NCI-H2107 treated with DMSO at 0.1 percent for 48 hours (cell line): Measurements from ENCODE around the gene TUBB4A.
"Not testable (repeated sequence)": the region's sequence is repeated elsewhere in the genome, so short reads cannot be mapped to it uniquely, and the experiment has no call there.

Experiments used
- DNase-seq: peaks from one replicate; lab custom pipeline; 2025; ENCODE audit not compliant: unreplicated experiment; lab: John Stamatoyannopoulos, UW

Gene TUBB4A

GRCh38 chr19:6501740-6502648 is at the start of gene TUBB4A:
Gene TUBB4A (minus strand): TSS chr19:6502309. CDS start chr19:6502212, 97 bp downstream.
- no peak for DNase-seq

GRCh38 chr19:6551091-6551490 is 49.0 kb upstream of the TUBB4A start:
- DNase-seq = no peak

- DNase-seq = not testable (repeated sequence)
Observed at GRCh38 chr19:6550679-6551078, 48.6 kb upstream of the TUBB4A start.

DNA sequence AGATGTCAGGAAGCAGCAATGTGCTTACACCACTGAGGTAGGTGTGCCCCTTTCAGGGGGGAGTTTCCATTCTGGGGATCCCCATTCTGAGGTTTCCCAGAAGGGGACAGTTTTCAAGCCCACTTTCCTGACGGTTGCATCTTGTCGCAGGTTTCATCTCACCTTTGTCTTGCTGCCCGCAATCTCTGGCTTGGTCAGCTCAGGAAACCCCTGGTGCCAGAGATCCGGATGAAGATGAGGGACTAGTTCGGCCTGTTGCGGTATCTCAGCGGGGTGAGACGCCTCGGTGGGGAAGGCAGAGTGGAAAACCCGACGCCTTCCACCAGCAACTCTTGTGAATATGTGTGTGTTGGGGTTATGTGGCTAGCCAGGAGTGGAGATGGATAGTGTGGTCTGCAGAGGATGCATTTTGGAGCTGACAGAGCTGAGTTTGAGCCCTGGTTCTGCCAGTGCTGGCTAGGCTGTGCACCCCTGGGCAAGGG is 41.8 kb upstream of the TUBB4A start:
- DNase-seq = no peak

DNA sequence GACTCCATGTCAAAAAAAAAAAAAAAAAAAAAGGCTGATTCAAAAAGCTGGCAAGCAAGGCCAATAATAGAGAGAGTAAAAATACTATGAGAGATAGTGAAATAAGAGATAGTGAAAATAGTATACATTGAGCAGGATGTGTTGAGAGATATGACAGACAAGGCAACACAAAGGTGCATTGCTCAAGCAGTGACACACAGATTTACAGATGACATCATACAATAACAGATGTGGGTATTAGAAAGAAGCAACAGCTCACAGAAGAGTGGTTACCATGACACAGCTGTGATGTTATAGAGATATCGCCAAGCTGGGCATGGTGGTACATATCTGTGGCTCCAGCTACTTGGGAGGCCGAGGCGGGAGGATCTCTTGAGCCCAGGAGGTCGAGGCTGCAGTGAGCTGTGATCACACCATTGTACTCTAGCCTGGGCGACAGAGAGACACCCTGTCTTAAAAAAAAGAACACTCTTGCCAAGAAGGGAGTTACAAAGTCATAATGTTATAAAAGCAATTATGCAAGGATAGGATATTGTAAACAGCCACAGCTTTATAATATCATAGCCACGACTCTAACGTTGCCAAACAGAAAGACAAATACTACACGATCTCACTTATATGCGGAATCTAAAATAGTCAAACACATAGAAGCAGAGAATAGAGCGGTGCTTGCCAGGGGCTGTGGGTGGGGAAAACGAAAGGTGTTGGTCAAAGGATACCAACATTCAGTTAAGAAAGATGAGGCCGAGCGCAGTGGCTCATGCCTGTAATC is 39.0 kb upstream of the TUBB4A start:
- DNase-seq = no peak

GRCh38 chr19:6539514-6539913 is 37.4 kb upstream of the TUBB4A start:
- no peak for DNase-seq

DNA sequence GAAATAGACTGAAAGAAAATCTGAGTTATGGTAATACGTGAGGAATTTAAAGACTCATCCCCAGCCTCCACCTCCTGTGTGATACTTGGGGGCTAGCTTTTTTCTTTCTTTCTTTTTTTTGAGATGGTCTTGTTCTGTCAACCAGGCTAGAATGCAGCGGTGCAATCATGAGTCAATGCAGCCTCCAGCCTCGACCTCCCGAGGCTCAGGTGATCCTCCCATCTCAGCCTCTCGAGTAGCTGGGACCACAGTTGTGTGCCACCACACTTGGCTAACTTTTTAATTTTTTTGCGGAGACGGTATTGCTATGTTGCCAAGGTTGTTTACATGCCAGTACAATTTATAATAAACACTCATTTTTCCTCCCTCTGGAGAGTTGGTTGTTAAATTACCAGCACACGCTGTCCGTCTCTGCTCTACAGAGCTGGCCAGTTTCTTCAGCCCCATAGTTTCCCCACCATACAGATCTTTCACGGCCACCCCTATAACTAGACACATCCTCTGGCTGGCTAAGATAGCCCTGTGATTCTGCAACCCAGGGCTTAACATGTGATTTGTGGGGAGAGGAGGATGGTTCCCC is 33.5 kb upstream of the TUBB4A start:
- no peak for DNase-seq

DNA sequence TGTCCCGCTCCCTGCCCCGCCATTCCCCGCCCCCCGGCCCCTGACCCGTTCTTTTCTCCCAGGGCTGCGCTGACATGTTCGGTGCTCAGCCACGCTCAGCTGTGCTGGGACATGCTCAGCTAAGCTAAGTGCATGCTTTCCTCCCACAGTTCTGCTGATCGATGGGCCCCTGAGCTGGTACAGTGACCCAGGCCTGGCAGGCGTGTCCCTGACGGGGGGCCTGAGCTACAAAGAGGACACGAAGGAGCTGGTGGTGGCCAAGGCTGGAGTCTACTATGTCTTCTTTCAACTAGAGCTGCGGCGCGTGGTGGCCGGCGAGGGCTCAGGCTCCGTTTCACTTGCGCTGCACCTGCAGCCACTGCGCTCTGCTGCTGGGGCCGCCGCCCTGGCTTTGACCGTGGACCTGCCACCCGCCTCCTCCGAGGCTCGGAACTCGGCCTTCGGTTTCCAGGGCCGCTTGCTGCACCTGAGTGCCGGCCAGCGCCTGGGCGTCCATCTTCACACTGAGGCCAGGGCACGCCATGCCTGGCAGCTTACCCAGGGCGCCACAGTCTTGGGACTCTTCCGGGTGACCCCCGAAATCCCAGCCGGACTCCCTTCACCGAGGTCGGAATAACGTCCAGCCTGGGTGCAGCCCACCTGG is 32.5 kb upstream of the TUBB4A start:
- DNase-seq = no peak

DNA sequence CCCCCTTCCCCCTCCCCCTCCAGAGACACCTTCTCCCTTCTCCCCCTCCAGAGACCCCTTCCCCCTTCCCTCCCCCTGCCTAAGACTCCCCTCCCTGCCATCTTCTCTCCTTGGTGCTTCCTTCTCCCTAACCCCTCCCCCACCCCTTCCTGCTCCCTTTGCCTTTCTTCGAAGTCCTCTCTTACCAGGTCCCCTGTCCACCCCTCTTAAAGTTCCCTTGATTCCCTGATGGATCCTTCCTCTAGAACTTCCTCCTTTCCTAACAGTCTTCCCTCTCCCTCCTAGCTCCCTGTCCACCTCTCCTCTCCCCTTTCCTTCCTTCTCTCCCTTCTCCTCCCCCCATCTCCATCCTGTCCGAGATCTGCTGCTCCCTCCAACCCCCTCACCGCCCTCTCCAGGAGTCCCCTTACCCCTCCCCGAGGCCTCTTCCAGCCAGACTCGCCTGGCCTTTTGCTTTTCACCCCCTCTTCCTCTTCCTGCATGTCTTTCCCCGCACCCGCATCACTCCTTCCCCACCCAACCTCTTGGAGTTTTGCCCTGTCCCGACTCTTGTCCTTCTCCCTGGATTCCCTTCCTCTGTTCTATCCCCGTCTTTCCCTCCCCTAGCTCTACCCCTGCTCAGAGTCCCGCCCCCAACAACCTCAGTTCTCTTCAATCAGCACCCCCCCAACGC is 31.8 kb upstream of the TUBB4A start:
- no peak for DNase-seq

DNA sequence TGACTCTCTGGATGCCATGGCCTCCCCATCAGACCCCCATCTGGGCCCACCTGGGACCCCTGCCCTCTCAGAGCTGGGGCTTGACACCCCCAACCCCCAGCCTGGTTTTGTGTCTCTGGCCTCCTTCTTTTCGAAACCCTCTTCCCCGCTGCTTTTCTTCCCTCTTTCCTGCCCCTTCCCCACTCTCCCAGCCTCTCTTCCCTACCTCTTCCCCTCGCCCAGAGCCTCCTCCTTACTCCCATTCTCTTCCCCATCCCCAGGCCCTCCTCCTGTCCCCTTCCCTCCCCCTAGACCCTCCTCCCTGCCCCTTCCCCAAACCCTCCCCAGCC is 30.9 kb upstream of the TUBB4A start:
- no peak for DNase-seq

DNA sequence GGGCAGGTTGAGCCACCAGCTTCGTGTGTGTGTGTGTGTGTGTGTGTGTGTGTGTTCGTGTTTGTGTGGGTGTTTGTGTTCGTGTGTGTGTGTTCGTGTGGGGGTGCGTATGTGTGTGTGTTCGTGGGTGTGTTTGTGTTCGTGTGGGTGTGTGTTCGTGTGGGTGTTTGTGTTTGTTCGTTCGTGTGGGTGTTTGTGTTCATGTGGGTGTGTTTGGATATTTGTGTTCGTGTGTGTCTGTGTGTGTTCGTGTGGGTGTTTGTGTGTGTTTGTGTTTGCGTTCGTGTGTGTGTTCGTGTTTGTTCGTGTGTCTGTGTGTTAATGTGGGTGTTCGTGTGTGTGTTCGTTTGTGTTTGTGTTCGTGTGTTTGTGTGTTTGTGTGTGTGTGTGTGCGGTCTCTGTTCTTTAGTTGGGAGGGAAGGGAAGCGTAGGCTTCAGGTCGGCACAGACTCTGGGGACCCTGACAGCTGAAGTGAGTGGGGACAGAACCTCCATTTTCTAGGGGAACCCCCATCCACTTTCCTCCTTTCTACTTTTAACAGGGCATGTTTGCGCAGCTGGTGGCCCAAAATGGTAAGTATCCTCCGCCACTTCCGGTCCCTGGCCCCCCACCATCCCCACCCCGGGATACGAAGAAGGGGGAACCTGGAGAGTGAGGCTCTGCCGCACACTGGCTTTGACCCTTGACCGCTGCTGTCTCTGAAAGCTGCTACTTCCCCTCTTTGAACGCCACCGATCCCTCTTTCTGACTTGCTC is 30.3 kb upstream of the TUBB4A start:
- no peak for DNase-seq

GRCh38 chr19:6531956-6532243 is 29.8 kb upstream of the TUBB4A start:
- no peak for DNase-seq

DNA sequence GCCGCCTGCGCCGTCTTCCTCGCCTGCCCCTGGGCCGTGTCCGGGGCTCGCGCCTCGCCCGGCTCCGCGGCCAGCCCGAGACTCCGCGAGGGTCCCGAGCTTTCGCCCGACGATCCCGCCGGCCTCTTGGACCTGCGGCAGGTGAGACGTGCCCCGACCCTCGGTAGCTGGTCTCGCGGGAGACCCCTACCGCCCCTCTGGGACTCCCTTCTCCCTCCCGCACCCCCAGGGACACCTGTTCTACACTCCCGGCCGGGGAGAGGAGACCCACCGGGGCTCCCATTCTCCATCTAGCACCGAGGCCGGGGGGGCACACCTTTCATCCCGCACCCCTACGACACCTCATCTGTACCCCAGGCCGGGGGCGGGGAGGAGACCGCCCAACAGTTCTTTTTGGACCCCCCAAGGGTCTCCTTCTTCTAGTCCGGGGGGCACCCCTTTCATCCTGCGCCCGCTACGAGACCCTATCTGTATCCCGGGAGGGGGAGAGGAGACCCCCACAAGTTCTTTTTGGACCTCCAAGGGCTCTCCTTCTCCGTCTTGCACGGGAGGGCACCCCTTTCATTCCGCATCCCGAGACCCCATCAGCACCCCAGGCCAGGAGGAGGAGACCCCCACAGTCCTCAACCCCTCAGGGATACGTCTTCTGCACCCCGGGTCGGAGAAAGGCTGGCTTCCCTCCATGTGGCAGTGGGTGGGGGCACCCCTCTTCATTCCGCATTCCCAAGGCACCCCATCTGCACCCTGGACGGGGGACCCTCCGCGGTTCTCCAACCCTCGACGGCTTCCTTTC is 29.2 kb upstream of the TUBB4A start:
- DNase-seq = no peak

DNA sequence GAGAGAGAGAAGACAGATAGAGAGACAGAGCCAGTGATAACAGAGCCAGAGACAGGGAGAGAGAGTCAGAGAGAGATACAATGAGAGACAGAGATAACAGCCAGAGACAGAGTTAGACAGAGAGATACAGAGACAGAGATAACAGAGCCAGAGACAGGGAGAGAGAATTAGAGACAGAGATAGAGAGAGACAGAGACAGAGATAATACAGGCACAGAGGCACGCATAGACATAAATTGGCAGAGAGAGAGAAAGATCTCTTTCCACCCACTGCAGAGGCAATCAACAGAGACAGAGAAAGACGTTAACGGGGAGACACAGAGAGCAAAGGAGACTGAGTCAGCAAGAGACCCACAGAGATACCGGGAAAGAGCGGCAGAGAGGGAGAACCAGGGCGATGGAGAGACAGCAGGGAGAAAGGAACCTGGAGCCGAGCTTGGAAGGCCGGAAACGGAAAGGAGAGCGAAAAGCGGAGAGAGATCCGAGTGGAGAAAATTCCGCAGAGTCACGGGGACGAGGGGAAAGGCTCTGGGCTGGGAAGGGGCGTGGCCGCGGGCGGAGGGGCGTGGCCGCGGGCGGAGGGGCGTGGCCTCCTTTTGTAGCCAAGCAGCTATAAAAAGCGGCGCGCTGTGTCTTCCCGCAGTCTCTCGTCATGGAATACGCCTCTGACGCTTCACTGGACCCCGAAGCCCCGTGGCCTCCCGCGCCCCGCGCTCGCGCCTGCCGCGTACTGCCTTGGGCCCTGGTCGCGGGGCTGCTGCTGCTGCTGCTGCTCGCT is 28.5 kb upstream of the TUBB4A start, which contains the start of gene TNFSF9:
Gene TNFSF9 (plus strand): TSS at position 641 of the 777 bp plus-strand sequence. CDS start 11 bp downstream, at position 652.
- no peak for DNase-seq

- no peak for DNase-seq
Observed at GRCh38 chr19:6529937-6530385, 27.9 kb upstream of the TUBB4A start.

GRCh38 chr19:6529351-6529750 is 27.2 kb upstream of the TUBB4A start:
- no peak for DNase-seq

DNA sequence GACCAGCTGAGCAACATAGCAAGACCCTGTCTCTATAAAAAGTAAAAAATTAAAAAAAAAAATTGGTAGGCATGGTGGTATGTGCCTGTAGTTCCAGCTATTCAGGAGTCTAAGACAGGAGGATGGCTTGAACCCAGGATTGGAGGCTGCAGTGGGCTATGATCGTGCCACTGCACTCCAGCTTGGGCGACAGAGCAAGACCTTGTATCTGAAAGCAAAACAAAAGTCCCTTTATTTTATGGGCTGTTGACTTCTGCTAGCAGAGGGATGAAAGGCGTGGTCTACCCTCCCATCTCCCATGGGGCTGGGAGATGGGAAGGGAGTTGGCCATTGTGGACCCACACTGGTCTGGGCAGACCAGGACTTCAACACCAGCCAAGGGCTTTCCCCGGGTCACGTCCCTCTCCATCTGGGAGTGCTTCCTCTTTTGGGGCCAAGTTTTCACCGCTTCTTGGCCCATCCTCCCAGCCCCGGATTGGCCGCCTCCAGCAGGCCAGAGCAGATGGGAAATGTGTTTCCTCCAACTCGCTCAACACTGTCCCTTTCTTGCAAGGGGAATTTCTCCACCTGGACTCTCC is 26.5 kb upstream of the TUBB4A start:
- no peak for DNase-seq

- DNase-seq = no peak
Observed at GRCh38 chr19:6527893-6528543, 25.9 kb upstream of the TUBB4A start.
